ENCODE results near the gene DEDD2.

DEDD2 gene

DNA sequence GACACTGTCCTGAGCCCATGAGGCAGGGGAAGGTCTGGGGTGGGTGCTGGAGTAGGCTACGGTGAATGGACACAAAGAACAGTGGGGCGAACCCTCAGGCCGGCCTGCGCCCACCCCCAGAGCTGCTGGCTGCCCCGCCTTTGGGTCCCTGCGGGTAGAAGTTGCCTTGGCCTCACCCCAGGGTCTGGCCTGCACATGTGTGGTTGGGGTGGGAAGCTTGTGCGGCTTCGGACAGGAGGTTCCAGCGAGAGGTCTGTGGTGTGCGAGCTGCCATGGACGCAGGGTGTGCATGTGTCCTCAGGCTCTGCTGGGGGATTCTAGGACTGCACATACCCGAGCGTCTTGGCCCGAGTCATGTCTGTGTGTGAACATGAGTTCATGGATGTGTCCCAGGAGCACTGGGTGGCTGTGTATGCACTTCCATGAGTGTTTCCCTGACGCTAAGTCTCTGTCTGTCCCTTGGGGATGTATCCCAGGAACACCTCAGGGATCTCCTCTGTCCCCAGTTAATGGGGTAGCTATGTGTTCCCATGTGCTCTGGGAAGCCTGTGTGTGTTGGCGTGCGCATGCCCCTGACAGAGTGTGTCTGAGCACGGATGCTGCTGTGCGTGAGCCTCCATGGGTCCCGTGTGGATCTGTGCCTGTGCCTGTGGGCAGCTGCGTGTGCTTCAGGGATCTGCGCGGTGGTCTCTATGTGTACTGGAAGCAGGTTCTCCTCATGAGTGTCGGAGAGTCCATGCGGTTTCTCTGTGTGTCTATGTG, 64.4 kb downstream of the DEDD2 start:
- in situ Hi-C loops (cut with HindIII; ENCODE audit: low sequenced_read_pairs), result loop anchor here (25.0 kb wide), 1 partner anchor 284 kb away; the partner anchor contains the start of genes CXCL17 and LIPE

DNA sequence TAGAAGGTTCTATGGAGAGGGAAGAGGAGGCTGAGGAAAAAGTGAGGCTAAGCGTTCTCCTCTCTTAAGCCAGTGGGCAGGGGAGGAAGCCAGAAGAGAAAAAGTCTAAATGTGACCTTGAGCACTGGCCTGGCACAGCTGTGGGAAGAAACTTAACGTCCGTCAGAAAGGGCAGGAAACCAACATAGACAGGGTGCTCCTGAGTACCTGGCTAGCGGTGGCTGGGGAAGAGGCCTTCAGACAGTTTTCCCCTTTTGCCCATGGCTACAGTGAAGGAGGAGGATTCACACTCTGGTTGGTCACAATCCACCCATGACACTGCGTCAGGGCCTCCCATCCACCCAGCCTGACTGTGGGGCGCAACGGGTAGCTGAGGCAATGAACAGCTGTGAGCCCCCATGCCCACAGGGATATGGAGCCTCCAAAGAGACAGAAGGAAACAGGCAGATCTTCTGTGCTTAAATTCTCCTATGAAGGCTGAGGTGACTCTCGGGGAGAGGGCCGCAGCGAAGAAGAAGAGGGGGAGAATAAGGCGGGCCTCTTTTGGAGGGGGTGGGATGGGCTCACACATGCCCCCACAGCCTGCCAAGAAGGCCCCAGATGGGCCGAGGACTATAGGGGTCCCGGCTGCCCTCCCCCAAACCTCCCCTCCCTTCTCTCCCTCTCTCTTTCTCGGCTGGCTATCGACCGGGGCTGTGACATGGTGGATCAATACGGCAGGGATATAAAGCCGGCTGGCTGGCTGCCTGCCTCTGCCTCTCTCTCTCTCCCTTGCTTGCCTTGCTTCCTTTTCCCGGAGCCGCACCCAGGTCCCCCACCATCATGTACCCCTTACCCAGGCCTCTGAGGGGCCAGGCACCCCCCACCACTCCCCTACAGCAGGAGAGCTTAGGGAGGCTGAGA, 65.4 kb downstream of the DEDD2 start:
- in situ Hi-C loops (cut with HindIII; ENCODE audit: low sequenced_read_pairs), result loop anchor here (25.0 kb wide), 1 partner anchor 285 kb away; the partner anchor contains the start of genes CXCL17 and LIPE

DNA sequence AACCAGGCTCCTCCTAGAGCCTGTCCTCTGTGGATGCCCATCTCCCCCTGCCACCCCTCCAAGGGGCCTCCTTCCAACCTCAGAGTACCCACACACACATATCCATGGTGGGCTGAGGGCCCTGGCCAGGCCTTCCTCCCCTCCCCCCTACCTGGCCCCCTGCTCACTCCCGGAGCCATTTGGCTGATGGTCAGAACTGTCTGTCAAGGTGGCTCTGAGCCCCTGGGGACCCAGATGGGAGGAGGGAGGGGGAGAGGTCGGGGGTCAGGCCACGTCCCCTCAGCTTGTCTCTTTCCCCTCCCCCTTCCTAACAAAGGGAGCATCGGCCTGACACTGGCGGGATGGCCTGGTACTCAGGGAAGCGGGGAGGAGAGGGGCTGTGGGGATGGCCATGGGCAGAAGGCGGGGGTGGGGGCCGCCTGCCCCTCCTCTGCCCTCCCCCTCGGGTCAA, 66.5 kb downstream of the DEDD2 start:
- in situ Hi-C loops (cut with HindIII; ENCODE audit: low sequenced_read_pairs), result loop anchor here (25.0 kb wide), 1 partner anchor 286 kb away; the partner anchor contains the start of genes CXCL17 and LIPE

DNA sequence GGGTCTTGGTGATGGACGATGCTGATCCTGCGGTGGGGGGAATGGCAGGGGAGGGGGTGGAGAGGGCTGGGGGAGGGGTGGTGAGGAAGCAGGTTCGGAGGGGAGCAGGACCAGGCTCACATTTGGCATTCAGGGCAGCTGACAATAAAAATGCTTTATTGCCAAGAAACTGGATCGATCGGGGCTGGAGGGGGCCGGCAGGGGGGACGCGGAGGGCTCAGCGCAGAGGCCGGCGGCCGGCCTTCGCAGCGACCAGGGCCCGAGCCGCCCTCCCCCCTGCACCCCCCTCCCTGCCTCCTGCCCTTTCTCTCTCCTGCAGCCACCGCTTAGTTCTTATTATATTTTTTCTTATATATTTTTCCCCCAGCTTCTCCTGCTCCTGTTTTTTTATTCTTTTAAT, 67.1 kb downstream of the DEDD2 start:
- in situ Hi-C loops (cut with HindIII; ENCODE audit: low sequenced_read_pairs), result loop anchor here (25.0 kb wide), 1 partner anchor 287 kb away; the partner anchor contains the start of genes CXCL17 and LIPE

DNA sequence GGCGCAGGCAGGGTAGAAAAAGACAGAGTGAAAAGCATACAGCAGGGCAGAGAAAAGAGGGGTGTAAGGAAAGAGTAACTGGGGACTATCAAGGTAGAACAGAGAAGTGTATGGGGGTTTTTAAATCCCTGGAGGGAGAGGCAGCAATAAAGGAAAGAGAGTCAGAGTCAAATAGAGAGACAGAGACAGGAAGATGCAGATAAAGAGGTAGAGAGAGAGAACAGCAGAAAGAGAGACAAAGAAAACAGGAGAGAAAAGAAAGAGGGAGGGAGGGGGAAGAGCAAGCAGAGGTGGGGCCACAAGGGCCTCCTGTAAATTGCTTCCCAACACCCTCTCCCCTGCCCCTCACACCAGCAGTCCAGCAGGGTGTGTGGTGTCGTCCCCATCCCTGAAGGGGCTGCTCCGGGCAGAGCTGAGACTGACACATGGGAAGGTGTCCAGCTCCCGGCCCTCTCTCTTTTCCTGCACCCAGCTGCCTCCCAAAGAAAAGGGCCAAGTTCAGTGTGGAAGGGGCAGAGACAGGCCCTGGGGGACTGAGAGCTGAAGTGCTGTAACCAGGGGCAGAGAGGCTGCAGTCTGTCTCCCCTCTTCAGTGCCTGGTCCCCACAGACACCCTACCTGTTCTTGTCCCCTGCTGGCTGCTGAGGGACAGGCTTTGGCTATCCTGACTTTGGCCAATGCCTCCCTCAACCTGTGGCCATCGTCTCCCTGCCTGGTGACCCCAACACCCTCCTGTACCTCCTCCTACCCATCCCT, 67.9 kb downstream of the DEDD2 start:
- in situ Hi-C loops (cut with HindIII; ENCODE audit: low sequenced_read_pairs), result loop anchor here (25.0 kb wide), 1 partner anchor 288 kb away; the partner anchor contains the start of genes CXCL17 and LIPE

Data from DLD1 (cell line).